DMS79 (cell line): ENCODE data around the gene SIGMAR1.
"Not testable (repeated sequence)": the region's sequence is repeated elsewhere in the genome, so short reads cannot be mapped to it uniquely, and the experiment has no call there.

ENCODE experiments used
- DNase-seq: peaks from one replicate; lab custom pipeline; 2025; lab: John Stamatoyannopoulos, UW

SIGMAR1 gene

GRCh38 chr9:34654323-34655051, 16.9 kb upstream of the SIGMAR1 start:
- DNase-seq: peak; percentile 56

- DNase-seq: no peak
Measured at GRCh38 chr9:34653151-34654072, 15.8 kb upstream of the SIGMAR1 start.

- DNase-seq: no peak
Measured at GRCh38 chr9:34652602-34653000, 15.0 kb upstream of the SIGMAR1 start.

- no peak for DNase-seq
Measured at GRCh38 chr9:34651876-34652601, 14.5 kb upstream of the SIGMAR1 start, which contains the start of gene IL11RA. Gene IL11RA (plus strand): TSS chr9:34652185. CDS start chr9:34655218, 3,033 bp downstream.

GRCh38 chr9:34651321-34651720, 13.7 kb upstream of the SIGMAR1 start:
- no peak for DNase-seq

GRCh38 chr9:34650816-34651215, 13.2 kb upstream of the SIGMAR1 start:
- DNase-seq: no peak

- DNase-seq: no peak
Measured at GRCh38 chr9:34648673-34649072, 11.1 kb upstream of the SIGMAR1 start.

DNA sequence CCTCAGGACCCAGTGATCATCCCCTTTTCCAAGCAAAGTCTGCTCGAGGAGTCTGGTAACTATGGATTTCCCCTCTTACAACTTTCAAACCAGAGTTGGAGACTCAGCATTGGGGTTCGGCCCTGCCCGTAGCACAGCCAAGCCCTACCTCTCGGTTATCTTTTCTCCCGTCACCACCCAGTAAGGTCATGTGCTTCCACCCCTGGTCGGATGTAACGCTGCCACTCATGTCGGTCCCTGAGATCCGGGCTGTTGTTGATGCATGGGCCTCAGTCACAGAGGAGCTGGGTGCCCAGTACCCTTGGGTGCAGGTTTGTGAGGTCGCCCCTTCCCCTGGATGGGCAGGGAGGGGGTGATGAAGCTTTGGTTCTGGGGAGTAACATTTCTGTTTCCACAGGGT, 10.1 kb upstream of the SIGMAR1 start:
- DNase-seq: no peak

DNA sequence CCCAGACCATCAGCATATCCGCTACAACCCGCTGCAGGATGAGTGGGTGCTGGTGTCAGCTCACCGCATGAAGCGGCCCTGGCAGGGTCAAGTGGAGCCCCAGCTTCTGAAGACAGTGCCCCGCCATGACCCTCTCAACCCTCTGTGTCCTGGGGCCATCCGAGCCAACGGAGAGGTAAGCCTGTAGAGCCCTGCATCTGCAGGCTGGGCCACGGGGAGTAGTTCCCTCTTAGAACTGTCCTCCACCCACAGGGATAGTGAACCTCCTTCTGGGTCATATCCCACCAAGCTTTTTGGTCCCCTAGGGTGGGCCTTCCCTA, 9.5 kb upstream of the SIGMAR1 start:
- no peak for DNase-seq

- peak; percentile 92 for DNase-seq
Measured at GRCh38 chr9:34646211-34647083, 8.9 kb upstream of the SIGMAR1 start, which contains the start of gene GALT. Gene GALT (plus strand): TSS chr9:34646675. CDS start chr9:34646705, 30 bp downstream.

DNA sequence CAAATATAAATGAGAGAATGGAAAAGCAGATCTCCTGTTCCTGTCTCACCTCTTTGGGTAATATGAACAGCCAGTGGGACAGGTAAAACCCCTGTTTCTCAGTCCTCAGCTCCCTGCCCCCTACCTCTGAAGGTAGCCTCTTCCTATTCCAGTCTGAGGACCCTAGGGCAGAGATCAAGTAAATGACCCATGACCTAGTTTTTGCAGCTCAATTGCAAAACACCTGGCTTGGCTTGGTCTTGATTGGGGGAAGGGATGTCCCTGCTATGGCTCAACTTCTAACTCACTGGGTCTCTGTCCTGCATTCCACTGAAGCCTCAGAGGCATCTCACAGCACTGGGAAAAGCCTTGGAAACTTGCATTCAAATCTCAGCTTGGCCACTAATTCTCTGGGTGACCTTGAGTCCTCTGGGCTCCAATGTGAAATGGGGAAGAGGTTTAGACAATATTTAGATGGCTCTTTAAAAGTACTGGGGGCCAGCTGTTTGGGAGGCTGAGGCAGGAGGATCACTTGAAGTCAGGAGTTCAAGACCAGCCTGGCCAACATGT, 7.3 kb upstream of the SIGMAR1 start:
- DNase-seq: no peak

DNA sequence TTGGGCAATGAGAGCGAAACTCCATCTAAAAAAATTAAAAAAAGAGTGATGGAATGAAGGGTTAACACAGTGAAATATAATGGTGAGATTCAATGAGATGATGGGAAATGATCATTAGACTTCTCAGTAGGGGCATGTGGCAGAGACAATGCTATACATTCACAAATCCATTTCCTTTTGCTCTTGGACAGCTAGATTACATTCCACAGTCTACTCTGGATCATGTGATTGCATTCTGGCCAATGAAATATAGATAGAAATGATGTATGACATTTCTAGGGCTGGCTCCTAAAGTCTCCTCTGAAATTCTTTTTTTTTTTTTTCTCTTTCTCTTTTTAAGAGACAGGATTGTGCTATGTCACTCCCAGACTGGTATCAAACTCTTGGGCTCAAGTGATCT, 5.1 kb upstream of the SIGMAR1 start:
- no peak for DNase-seq

- not testable (repeated sequence) for DNase-seq
Measured at GRCh38 chr9:34639322-34639721, 1.7 kb upstream of the SIGMAR1 start.

DNA sequence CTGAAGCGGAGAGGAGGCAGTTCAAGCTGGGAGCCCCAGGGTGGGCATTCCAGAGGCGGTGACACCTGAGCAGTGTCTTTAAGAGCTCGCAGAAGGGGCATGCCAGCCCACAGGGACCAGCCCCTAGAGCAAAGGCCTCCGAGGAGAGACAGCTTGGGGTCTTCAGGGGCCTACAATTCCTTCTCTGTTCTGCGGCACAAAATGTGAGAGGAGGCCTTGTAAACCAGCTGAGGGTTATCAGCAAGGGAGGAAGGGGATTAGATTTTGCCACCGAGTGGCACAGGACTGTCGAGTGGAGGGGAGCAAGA, 505 bp upstream of the SIGMAR1 start:
- DNase-seq: no peak

DNA sequence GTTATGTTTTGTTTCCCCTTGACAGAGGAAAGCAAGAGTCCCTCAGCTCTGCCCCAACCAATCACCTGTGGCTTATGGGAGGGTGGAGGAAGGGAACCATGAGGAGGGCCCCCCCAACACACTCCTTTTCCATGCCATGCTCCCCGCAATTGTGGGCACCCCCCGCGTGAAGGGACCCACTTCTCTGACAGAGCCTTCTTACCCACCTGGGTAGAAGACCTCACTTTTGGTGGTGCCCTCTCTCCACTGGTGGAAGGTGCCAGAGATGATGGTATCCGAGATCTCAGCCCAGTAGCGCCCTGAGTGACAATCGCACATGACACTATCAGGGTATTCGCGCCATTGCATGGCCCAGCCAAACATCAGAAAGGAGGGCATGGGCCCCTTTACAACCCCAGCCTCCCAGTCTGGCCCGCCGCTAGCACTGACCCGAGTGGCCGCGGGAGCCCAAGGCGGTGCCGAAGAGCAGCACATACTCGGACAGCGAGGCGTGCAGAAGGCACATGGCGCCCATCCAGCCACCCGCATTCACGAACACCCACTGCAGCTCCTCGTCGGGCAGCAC, 714 bp downstream of the SIGMAR1 start:
- no peak for DNase-seq

- no peak for DNase-seq
Measured at GRCh38 chr9:34635556-34635955, 2.0 kb downstream of the SIGMAR1 start.

- DNase-seq: no peak
Measured at GRCh38 chr9:34634551-34635248, 2.9 kb downstream of the SIGMAR1 start.

DNA sequence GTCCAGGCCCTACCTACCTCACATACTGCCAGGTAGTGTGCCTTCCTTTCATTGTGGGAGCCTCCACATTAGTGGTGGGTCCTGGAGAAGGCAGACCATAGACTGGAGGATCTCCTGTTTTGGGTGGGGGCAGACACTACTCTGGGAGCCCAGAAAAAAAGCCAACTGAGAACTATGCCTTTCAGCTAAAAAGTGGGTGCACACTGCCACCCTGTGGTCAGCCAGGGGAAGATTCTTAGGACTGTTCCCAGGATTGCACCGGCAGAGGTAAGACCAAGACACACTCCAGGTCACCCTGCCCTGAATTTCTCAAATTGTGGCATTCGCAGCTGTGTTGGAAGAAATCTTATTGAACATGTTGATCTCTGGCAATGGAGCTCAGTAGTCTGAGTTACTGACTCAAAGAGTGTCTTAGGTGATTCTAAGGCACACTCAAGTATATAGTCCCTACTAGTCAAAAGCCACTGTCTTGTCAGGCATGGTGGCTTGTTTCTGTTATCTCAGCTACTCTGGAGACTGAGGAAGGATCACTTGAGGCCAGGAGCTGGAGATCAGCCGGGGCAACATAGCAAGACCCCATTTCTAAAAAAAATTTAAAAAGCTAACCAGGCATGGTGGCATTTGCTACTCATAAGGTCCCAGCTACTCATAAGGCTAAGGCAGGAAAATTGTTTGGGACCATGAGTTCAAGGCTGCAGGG, 3.6 kb downstream of the SIGMAR1 start:
- DNase-seq: peak; percentile 38

DNA sequence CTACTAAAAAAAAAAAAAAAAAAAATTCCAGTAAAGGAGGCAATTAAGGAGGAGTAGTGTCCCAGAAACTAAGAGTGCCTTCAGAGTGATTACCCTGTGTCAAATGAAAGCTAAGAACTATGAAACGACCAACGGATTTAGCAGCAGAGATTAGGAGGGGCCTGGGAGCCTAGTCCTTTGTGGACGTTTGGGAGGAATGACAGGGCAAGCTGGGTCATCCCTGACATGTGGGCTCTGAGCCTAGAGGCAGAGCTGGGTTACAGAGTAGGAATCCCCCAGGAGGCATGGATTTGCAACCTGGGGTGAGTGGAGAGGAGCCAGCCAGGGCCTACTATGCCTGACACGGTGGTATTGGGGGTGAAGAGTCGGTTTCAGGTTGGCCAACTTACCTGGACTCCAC, 4.4 kb downstream of the SIGMAR1 start:
- no peak for DNase-seq
